ENCODE measurements around the gene DTNBP1. TPM values are rescaled to one million over a fixed set of nuclear protein-coding genes. Genes with fewer than 3 reads are reported as not detected.

Gene DTNBP1
- total and polyA plus RNA-seq, 2 of the 8 experiments (the other 6 are each of a cell fraction or from before 2014, with no cell fraction given): 13.5 to 22.1 TPM

DNA sequence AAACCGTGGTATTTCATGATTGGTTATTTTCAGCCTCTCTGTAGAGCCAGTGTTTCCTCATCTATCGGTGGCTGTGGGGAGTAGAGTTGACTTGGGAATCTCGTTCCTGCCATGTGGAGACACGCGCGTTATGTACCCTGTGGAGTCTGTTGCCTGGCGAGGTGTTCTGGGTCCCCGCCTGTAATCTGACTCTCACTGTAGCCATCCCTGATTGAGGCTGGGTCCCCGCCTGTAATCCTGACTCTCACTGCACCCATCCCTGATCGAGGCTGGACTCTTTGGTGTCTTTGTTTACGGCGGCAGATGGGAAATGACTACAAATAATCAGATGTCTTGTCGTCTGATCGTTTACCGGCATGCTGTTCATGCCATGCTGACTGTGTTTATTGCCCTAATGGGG lies 153.9 kb downstream of the DTNBP1 start (continued):
- no peak for TF ChIP-seq ASH2L (IDR thresholded peaks at IDR 0.05; ENCODE audit: low read length)
